ENCODE measurements around the gene NRG2.

NRG2 gene

GRCh38 chr5:140042643-140043507 lies at the start of gene NRG2:
NRG2 (minus strand) TSS chr5:140043299.
- no peak for DNase-seq

GRCh38 chr5:140090251-140090650 lies 47.2 kb upstream of the NRG2 start:
- DNase-seq: no peak

- no peak for DNase-seq
These were observed 41.4 kb upstream of the NRG2 start for GRCh38 chr5:140084541-140084940.

GRCh38 chr5:140083650-140084049 lies 40.6 kb upstream of the NRG2 start:
- no peak for DNase-seq

GRCh38 chr5:140083120-140083519 lies 40.0 kb upstream of the NRG2 start:
- DNase-seq: peak; percentile 26

- no peak for DNase-seq
These were observed 33.7 kb upstream of the NRG2 start for GRCh38 chr5:140076788-140077187.

GRCh38 chr5:140076142-140076541 lies 33.0 kb upstream of the NRG2 start:
- DNase-seq: no peak

- peak; percentile 5 for DNase-seq
These were observed 32.3 kb upstream of the NRG2 start for GRCh38 chr5:140075371-140075770.

GRCh38 chr5:140073296-140073695 lies 30.2 kb upstream of the NRG2 start:
- no peak for DNase-seq

GRCh38 chr5:140072812-140073211 lies 29.7 kb upstream of the NRG2 start:
- no peak for DNase-seq

GRCh38 chr5:140060816-140061215 lies 17.7 kb upstream of the NRG2 start:
- DNase-seq: no peak

GRCh38 chr5:140058212-140058932 lies 15.3 kb upstream of the NRG2 start:
- DNase-seq: no peak

- DNase-seq: no peak
These were observed 13.8 kb upstream of the NRG2 start for GRCh38 chr5:140056880-140057279.

- no peak for DNase-seq
These were observed 12.1 kb upstream of the NRG2 start for GRCh38 chr5:140055152-140055551.

GRCh38 chr5:140054086-140054689 lies 11.1 kb upstream of the NRG2 start:
- DNase-seq: no peak

GRCh38 chr5:140051950-140052349 lies 8.9 kb upstream of the NRG2 start:
- DNase-seq: no peak

GRCh38 chr5:140049713-140050112 lies 6.6 kb upstream of the NRG2 start:
- no peak for DNase-seq

- DNase-seq: peak; percentile 10
These were observed 6.1 kb upstream of the NRG2 start for GRCh38 chr5:140049205-140049604.

- no peak for DNase-seq
These were observed 942 bp upstream of the NRG2 start for GRCh38 chr5:140044041-140044440.

- DNase-seq: no peak
These were observed 391 bp upstream of the NRG2 start for GRCh38 chr5:140043508-140043872.

- no peak for DNase-seq
These were observed 781 bp downstream of the NRG2 start for GRCh38 chr5:140042393-140042642.

GRCh38 chr5:140041492-140042392 lies 1.4 kb downstream of the NRG2 start:
- DNase-seq: no peak

GRCh38 chr5:140041099-140041491 lies 2.0 kb downstream of the NRG2 start:
- no peak for DNase-seq
